H1 (cell line): ENCODE measurements around the gene APOOL. TPM values are rescaled to one million over a fixed set of nuclear protein-coding genes. Genes with fewer than 3 reads are reported as not detected.

Source experiments
- CTCF ChIA-PET: fragments of 300-600 bp; sonication (Branson Sonifier 250); formaldehyde crosslinking; loops from one replicate; lab custom pipeline; 2021; ENCODE audit not compliant: partially characterized antibody; lab: Charles Lee
- POLR2A ChIA-PET: fragments of 300-600 bp; sonication (Branson Sonifier 250); formaldehyde crosslinking; loops from one replicate; lab custom pipeline; 2021; ENCODE audit warnings: inconsistent platforms; ENCODE audit not compliant: partially characterized antibody; lab: Charles Lee
- DNase-seq, 2 experiments: peaks; one replicate each; pipeline versions ENCODE4 v3.0.0 to v3.0.0-alpha.2; 2010 to 2022; ENCODE audit warnings: low spot score in 2 of 2, low read depth in 1 of 2, mixed read lengths in 1 of 2
- FAIRE-seq: peaks from 2 replicates; lab custom pipeline; 2011; peaks lifted over from hg19 to GRCh38; lab: Jason Lieb, UNC
- H2AFZ ChIP-seq: 2 replicates; pipeline ENCODE4 v1.8.1; 2012; ENCODE audit warnings: low read length, inconsistent platforms
- H2AK5ac ChIP-seq: 2 replicates; pipeline ENCODE4 v1.6.1; 2013; ENCODE audit warnings: low read depth, low read length
- H2BK120ac ChIP-seq: replicated peaks from 2 replicates; pipeline ENCODE3; 2013; ENCODE audit warnings: low read depth, low read length, inconsistent platforms
- H2BK12ac ChIP-seq: 2 replicates; pipeline ENCODE4 v1.6.1; 2013; ENCODE audit warnings: low read depth, low read length
- H2BK15ac ChIP-seq: 2 replicates; pipeline ENCODE4 v1.6.1; 2013; ENCODE audit warnings: low read length
- H2BK20ac ChIP-seq: 2 replicates; pipeline ENCODE4 v1.6.1; 2013; ENCODE audit warnings: low read length
- H2BK5ac ChIP-seq: 2 replicates; pipeline ENCODE4 v1.6.1; 2013; ENCODE audit warnings: low read depth, low read length
- H3K14ac ChIP-seq: 2 replicates; pipeline ENCODE4 v1.6.1; 2013; ENCODE audit warnings: inconsistent platforms; ENCODE audit not compliant: insufficient read length
- H3K18ac ChIP-seq: 2 replicates; pipeline ENCODE4 v1.6.1; 2013; ENCODE audit warnings: low read length; ENCODE audit errors: extremely low read depth
- H3K23ac ChIP-seq: 2 replicates; pipeline ENCODE4 v1.6.1; 2013; ENCODE audit warnings: inconsistent platforms; ENCODE audit not compliant: insufficient read length
- H3K23me2 ChIP-seq: 2 replicates; pipeline ENCODE4 v1.6.1; 2013; ENCODE audit warnings: low read depth, low read length
- H3K27ac ChIP-seq: 2 replicates; pipeline ENCODE4 v1.6.1; 2011; ENCODE audit warnings: low read depth, low read length, inconsistent platforms
- H3K27me3 ChIP-seq, 4 experiments: replicated peaks in 1 of 4; 1 replicate in 1 of 4; 2 replicates in 3 of 4; pipeline versions ENCODE4 v1.6.1 to v1.8.1; 2011 to 2013; ENCODE audit warnings: low read length in 3 of 4, mild to moderate bottlenecking in 3 of 4, inconsistent platforms in 2 of 4, mixed read lengths in 2 of 4, moderate library complexity in 1 of 4; ENCODE audit not compliant: control insufficient read depth in 3 of 4, insufficient read depth in 3 of 4; ENCODE audit errors: extremely low read depth in 1 of 4
- H3K36me3 ChIP-seq, 4 experiments: 2 replicates each; pipeline versions ENCODE4 v1.6.1 to v1.8.1; 2011 to 2013; ENCODE audit warnings: mild to moderate bottlenecking in 4 of 4, low read length in 3 of 4, moderate library complexity in 2 of 4, control low read depth in 1 of 4, inconsistent platforms in 1 of 4; ENCODE audit not compliant: insufficient read depth in 4 of 4, control insufficient read depth in 2 of 4
- H3K4ac ChIP-seq: replicated peaks from 2 replicates; pipeline ENCODE3; 2013; ENCODE audit warnings: low read length, low read depth, mixed read lengths, inconsistent platforms; ENCODE audit not compliant: insufficient read length
- H3K4me1 ChIP-seq, 4 experiments: replicated peaks in 1 of 4; 1 replicate in 1 of 4; 2 replicates in 3 of 4; pipeline versions ENCODE4 v1.6.1 to v1.8.1; 2011 to 2013; ENCODE audit warnings: low read length in 3 of 4, inconsistent platforms in 2 of 4, mixed read lengths in 1 of 4; ENCODE audit not compliant: insufficient read depth in 4 of 4, control insufficient read depth in 3 of 4
- H3K4me2 ChIP-seq, 2 experiments: 2 replicates each; pipeline versions ENCODE4 v1.6.1 to v1.8.1; 2011 to 2013; ENCODE audit warnings: low read depth in 2 of 2, low read length in 2 of 2, control low read depth in 1 of 2, inconsistent platforms in 1 of 2, mild to moderate bottlenecking in 1 of 2; ENCODE audit not compliant: insufficient read depth in 1 of 2
- H3K4me3 ChIP-seq, 4 experiments: fragments of 200-600, 300-600 bp in 1 of 4; sonication (generic), shearing (Covaris generic), sonication (Bioruptor Twin) in 1 of 4; 2 replicates each; pipeline versions ENCODE4 v1.5.1 to v1.8.1; 2011 to 2016; ENCODE audit warnings: low read length in 4 of 4, low read depth in 3 of 4, control low read depth in 2 of 4, inconsistent platforms in 2 of 4, mild to moderate bottlenecking in 2 of 4, mixed read lengths in 1 of 4, moderate library complexity in 1 of 4; ENCODE audit not compliant: insufficient read depth in 2 of 4; ENCODE audit errors: extremely low read depth in 1 of 4
- H3K56ac ChIP-seq: replicated peaks from 2 replicates; pipeline ENCODE3; 2013; ENCODE audit warnings: low read depth, mild to moderate bottlenecking, mixed read lengths, low read length, inconsistent platforms; ENCODE audit not compliant: insufficient read length
- H3K79me1 ChIP-seq: 2 replicates; pipeline ENCODE4 v1.6.1; 2013; ENCODE audit warnings: low read depth, low read length, control low read depth
- H3K79me2 ChIP-seq, 2 experiments: 2 replicates each; pipeline versions ENCODE4 v1.6.1 to v1.8.1; 2012 to 2013; ENCODE audit warnings: low read length in 2 of 2, mild to moderate bottlenecking in 2 of 2, inconsistent platforms in 1 of 2; ENCODE audit not compliant: insufficient read depth in 2 of 2, control insufficient read depth in 1 of 2
- H3K9ac ChIP-seq, 4 experiments: replicated peaks in 1 of 4; 1 replicate in 1 of 4; 2 replicates in 3 of 4; pipeline versions ENCODE4 v1.6.1 to v1.8.1; 2011 to 2013; ENCODE audit warnings: low read depth in 3 of 4, low read length in 3 of 4, control low read depth in 2 of 4, mild to moderate bottlenecking in 2 of 4, moderate library complexity in 2 of 4, inconsistent platforms in 1 of 4; ENCODE audit errors: extremely low read depth in 1 of 4
- H3K9me3 ChIP-seq, 2 experiments: 2 replicates each; pipeline versions ENCODE4 v1.6.1 to v1.8.1; 2012 to 2013; ENCODE audit warnings: mild to moderate bottlenecking in 2 of 2, moderate library complexity in 2 of 2, control low read depth in 1 of 2, inconsistent platforms in 1 of 2, low read depth in 1 of 2, low read length in 1 of 2, mixed read lengths in 1 of 2; ENCODE audit not compliant: insufficient read depth in 2 of 2
- H4K20me1 ChIP-seq, 2 experiments: replicated peaks in 1 of 2; 2 replicates each; pipeline versions ENCODE3 to v1.8.1; 2011 to 2013; ENCODE audit warnings: inconsistent platforms in 2 of 2, low read length in 2 of 2, mild to moderate bottlenecking in 1 of 2; ENCODE audit not compliant: insufficient read depth in 2 of 2, control insufficient read depth in 1 of 2
- H4K5ac ChIP-seq: 2 replicates; pipeline ENCODE4 v1.6.1; 2013; ENCODE audit warnings: low read length, low read depth, mixed read lengths, inconsistent platforms; ENCODE audit not compliant: insufficient read length
- H4K8ac ChIP-seq: 2 replicates; pipeline ENCODE4 v1.8.0; 2013; ENCODE audit warnings: mild to moderate bottlenecking, moderate library complexity, low read length, inconsistent platforms; ENCODE audit not compliant: insufficient read depth; ENCODE audit errors: extremely low read depth
- H4K91ac ChIP-seq: replicated peaks from 2 replicates; pipeline ENCODE3; 2013; ENCODE audit warnings: low read length, mixed read lengths, inconsistent platforms; ENCODE audit not compliant: insufficient read length
- ATF3 ChIP-seq: IDR thresholded peaks from 2 replicates; pipeline ENCODE4 v1.6.1; 2011; ENCODE audit warnings: low read depth, mild to moderate bottlenecking, low read length; ENCODE audit not compliant: insufficient read depth
- EZH2 ChIP-seq: fragments of 200-600 bp; sonication (generic); IDR thresholded peaks from 2 replicates; pipeline ENCODE4 v1.7.1; 2012; ENCODE audit warnings: low read depth, mild to moderate bottlenecking, moderate library complexity, low read length, inconsistent platforms; ENCODE audit not compliant: severe bottlenecking
- GABPA ChIP-seq: IDR thresholded peaks from 2 replicates; pipeline ENCODE4 v1.6.1; 2011; ENCODE audit warnings: mild to moderate bottlenecking, low read length, moderate library complexity, borderline replicate concordance; ENCODE audit not compliant: insufficient read depth
- JUND ChIP-seq: IDR thresholded peaks from 2 replicates; pipeline ENCODE4 v1.6.1; 2011; ENCODE audit warnings: mild to moderate bottlenecking, improper control_type of control experiment, low read length
- KDM4A ChIP-seq: IDR thresholded peaks from one replicate; pipeline ENCODE4 v1.7.1; 2012; ENCODE audit warnings: low read depth, mild to moderate bottlenecking, moderate library complexity, low read length, inconsistent platforms; ENCODE audit not compliant: severe bottlenecking
- RAD21 ChIP-seq, 2 experiments: IDR thresholded peaks in 1 of 2; conservative IDR thresholded peaks in 1 of 2; 2 replicates each; pipeline ENCODE4 v1.6.1; 2011; ENCODE audit warnings: low read depth in 2 of 2, low read length in 2 of 2, improper control_type of control experiment in 1 of 2, inconsistent platforms in 1 of 2, mild to moderate bottlenecking in 1 of 2, moderate library complexity in 1 of 2
- RNF2 ChIP-seq: fragments of 200-900, 300-1000 bp; sonication (generic); IDR thresholded peaks from 2 replicates; pipeline ENCODE4 v1.7.1; 2016; ENCODE audit warnings: borderline replicate concordance, low read depth, mild to moderate bottlenecking, antibody characterized with exemption, low read length; ENCODE audit not compliant: poor library complexity, severe bottlenecking; ENCODE audit errors: missing control alignments
- RXRA ChIP-seq: IDR thresholded peaks from 2 replicates; pipeline ENCODE4 v1.6.1; 2011; ENCODE audit warnings: low read depth, mild to moderate bottlenecking, low read length, moderate library complexity; ENCODE audit not compliant: insufficient read depth
- SIX5 ChIP-seq: IDR thresholded peaks from 2 replicates; pipeline ENCODE4 v1.6.1; 2011; ENCODE audit warnings: mild to moderate bottlenecking, low read depth, low read length
- SP4 ChIP-seq: IDR thresholded peaks from 2 replicates; pipeline ENCODE4 v1.6.1; 2012; ENCODE audit warnings: low read length, inconsistent platforms
- TAF1 ChIP-seq: IDR thresholded peaks from 2 replicates; pipeline ENCODE4 v1.6.1; 2011; ENCODE audit warnings: mild to moderate bottlenecking, low read depth, low read length
- WGBS, 2 experiments: shearing (Covaris generic) in 1 of 2; methylation state at CpG; one replicate each; pipeline versions ENCODE4 v1.1.6 to v1.1.7; 2013 to 2015; ENCODE audit warnings: low lambda C conversion rate in 2 of 2, mixed read lengths in 2 of 2, inconsistent platforms in 1 of 2, low coverage in 1 of 2, missing lambda C conversion rate in 1 of 2; ENCODE audit not compliant: insufficient replicate concordance in 2 of 2, insufficient coverage in 1 of 2, insufficient read length in 1 of 2; ENCODE audit errors: extremely low coverage in 1 of 2, missing lambda C conversion rate in 1 of 2; 5-methylcytosine and 5-hydroxymethylcytosine counted together
- polyA plus RNA-seq, 7 experiments: library from polyadenylated mRNA; depleted of rRNA in 3 of 7; stranded (reverse) in 5 of 7; unstranded in 2 of 7; fragments of >200 nt in 5 of 7; fragments of 200-250 nt in 2 of 7; gene quantifications; 1 replicate in 5 of 7; 2 replicates in 1 of 7; 4 replicates in 1 of 7; pipeline versions ENCODE4 v1.2.1 to v1.2.3, GENCODE V29; 2011 to 2013; ENCODE audit warnings: missing spikeins in 2 of 7, mixed read lengths in 2 of 7
- total RNA-seq: library from RNA; stranded (reverse); fragmentation: NEBNext Ultra II Directional; extraction: Animal tissue kit (Norgen Biotek cat#: 25700); gene quantifications from 2 replicates; pipeline ENCODE4 v1.2.1, GENCODE V29; 2021

APOOL gene
- total and polyA plus RNA-seq, 2 of the 8 experiments (the other 6 are each of a cell fraction or from before 2014, with no cell fraction given): 2.4 to 8.1 TPM

GRCh38 chrX:85139422-85139821 lies 135.7 kb downstream of the APOOL start:
- H3K4me2 ChIP-seq: no peak overlapping the region
- H3K14ac ChIP-seq: no peak overlapping the region
- no peak overlapping the region for H2BK120ac ChIP-seq
- H3K36me3 ChIP-seq: no peaks in the 10 kb centered on the region
- CTCF ChIA-PET: interaction anchor here (0.6 kb wide), 1 partner anchor 1661 kb away, joined by 4 read pairs; no protein-coding TSS in a partner anchor
- H3K23me2 ChIP-seq: no peaks in the 10 kb centered on the region
- FAIRE-seq: no peak
- H3K9me3 ChIP-seq: no peaks in the 10 kb centered on the region
- H2AK5ac ChIP-seq: no peak overlapping the region
- H3K4me1 ChIP-seq: no peaks in the 10 kb centered on the region
- no peaks in the 10 kb centered on the region for H3K79me1 ChIP-seq
- 89% methylated on average over 1 of the region's 1 CpG; no CpG with 5 or more reads in 1 of the 2 experiments for WGBS, 2 experiments
- H2BK15ac ChIP-seq: no peak overlapping the region
- H2BK20ac ChIP-seq: no peak overlapping the region
- H2AFZ ChIP-seq: no peak overlapping the region
- no peak overlapping the region for H3K9ac ChIP-seq
- no peak overlapping the region for H3K23ac ChIP-seq
- H3K4ac ChIP-seq: no peak overlapping the region
- POLR2A ChIA-PET: no interaction called here
- TF ChIP-seq RNF2 (no peak), SIX5 (no peak), EZH2 (no peak), RXRA (no peak), SP4 (no peak), KDM4A (no peak), GABPA (no peak), TAF1 (no peak), ATF3 (no peak), JUND (no peak), RAD21 (IDR thresholded peaks at IDR 0.05 in 1 of 2, conservative IDR thresholded peaks at IDR 0.05 in 1 of 2; ENCODE audit: low read depth in 2 of 2, low read length in 2 of 2) (no peak)
- no peak overlapping the region for H3K4me3 ChIP-seq
- no peak overlapping the region for H4K5ac ChIP-seq
- no peak overlapping the region for H3K27ac ChIP-seq
- no peaks in the 10 kb centered on the region for H3K79me2 ChIP-seq
- no peak overlapping the region for H2BK5ac ChIP-seq
- no peaks in the 10 kb centered on the region for H3K27me3 ChIP-seq
- no peak for DNase-seq
- no peak overlapping the region for H2BK12ac ChIP-seq
- H3K56ac ChIP-seq: no peak overlapping the region
- H4K20me1 ChIP-seq: no peaks in the 10 kb centered on the region
- H4K8ac ChIP-seq: no peak overlapping the region
- H4K91ac ChIP-seq: no peak overlapping the region
- no peak overlapping the region for H3K18ac ChIP-seq
